ENCODE data around the gene CDH13. TPM values are rescaled to one million over a fixed set of nuclear protein-coding genes. Genes with fewer than 3 reads are reported as not detected.

Gene CDH13
- total RNA-seq, 4 donors from 2014 or later: 2.0 to 6.6 (median 4.1) TPM; not detected in 1

DNA sequence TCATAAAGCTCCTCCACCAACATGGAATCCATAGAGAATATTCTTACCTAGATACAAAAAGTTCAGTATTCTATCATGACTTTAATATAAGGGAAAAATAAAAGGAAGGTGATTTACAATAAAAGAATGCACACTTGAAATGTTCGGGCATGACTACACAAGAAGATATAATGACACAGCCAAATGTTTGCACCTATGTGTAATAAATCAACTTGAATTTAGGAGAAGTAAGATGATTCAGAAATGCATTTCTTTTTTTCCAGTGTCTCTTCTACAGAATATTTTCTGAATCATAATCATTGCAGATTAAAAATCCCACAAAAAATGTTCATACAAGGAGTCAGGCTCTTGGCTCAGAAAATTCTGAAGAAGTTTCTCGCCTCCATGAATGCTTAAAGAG, 777.0 kb downstream of the CDH13 start:
- no peaks in the 10 kb centered on the region for H3K4me1 ChIP-seq
- no peaks in the 10 kb centered on the region for H3K36me3 ChIP-seq
- H3K4me3 ChIP-seq: no peak overlapping the region
- TF ChIP-seq POLR2A (IDR thresholded peaks at IDR 0.05): no peak
- TF ChIP-seq, protein P1, sequence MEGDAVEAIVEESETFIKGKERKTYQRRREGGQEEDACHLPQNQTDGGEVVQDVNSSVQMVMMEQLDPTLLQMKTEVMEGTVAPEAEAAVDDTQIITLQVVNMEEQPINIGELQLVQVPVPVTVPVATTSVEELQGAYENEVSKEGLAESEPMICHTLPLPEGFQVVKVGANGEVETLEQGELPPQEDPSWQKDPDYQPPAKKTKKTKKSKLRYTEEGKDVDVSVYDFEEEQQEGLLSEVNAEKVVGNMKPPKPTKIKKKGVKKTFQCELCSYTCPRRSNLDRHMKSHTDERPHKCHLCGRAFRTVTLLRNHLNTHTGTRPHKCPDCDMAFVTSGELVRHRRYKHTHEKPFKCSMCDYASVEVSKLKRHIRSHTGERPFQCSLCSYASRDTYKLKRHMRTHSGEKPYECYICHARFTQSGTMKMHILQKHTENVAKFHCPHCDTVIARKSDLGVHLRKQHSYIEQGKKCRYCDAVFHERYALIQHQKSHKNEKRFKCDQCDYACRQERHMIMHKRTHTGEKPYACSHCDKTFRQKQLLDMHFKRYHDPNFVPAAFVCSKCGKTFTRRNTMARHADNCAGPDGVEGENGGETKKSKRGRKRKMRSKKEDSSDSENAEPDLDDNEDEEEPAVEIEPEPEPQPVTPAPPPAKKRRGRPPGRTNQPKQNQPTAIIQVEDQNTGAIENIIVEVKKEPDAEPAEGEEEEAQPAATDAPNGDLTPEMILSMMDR (IDR thresholded peaks at IDR 0.05): no peak
- H3K27ac ChIP-seq: no peak overlapping the region
- no peaks in the 10 kb centered on the region for H3K27me3 ChIP-seq
- DNase-seq: no peak
- H3K9me3 ChIP-seq: no peaks in the 10 kb centered on the region

DNA sequence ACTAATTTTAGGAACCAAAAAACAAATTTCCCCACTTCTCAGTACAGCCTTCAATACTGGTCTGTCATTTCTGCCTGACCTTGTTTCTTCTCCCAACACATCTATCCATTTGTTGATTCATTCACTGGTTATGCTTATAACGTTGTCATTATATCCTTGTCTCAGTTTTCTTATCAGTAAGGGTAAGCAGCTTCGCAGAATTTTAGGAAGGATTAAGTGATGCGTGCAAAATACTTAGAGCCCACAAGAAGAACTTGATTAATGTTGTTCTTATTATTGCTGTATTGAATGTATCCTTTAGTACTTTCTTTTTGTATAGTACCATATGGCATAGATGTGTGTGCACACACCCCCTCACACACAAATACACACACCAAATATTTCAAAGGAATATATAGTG, 777.5 kb downstream of the CDH13 start:
- H3K27me3 ChIP-seq: no peaks in the 10 kb centered on the region
- no peaks in the 10 kb centered on the region for H3K9me3 ChIP-seq
- DNase-seq: no peak
- TF ChIP-seq, protein P1 (IDR thresholded peaks at IDR 0.05): no peak
- TF ChIP-seq POLR2A (IDR thresholded peaks at IDR 0.05): no peak
- H3K36me3 ChIP-seq: no peaks in the 10 kb centered on the region
- H3K27ac ChIP-seq: no peak overlapping the region
- no peak overlapping the region for H3K4me3 ChIP-seq
- no peaks in the 10 kb centered on the region for H3K4me1 ChIP-seq

DNA sequence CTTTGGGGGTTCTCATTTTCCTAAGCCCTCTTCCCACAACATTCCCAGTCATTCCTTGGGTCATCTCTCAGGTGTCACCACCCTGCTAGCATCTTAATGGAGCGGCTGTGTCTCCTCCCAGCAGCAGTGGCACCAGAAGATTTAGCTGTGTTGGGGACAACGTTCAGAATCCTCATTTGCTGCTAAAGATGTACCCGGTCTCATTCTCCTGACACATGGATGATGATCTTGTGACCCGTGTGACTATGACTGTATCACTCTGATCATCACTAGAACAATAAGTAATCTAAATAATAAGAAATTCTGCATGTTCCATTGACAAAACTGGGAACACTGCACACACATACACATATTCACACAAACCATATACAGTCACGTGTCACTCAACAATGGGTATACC, 781.2 kb downstream of the CDH13 start:
- TF ChIP-seq POLR2A (IDR thresholded peaks at IDR 0.05): no peak
- TF ChIP-seq, protein P1 (IDR thresholded peaks at IDR 0.05): no peak
- Histone ChIP-seq H3K4me1 (no peaks in the 10 kb centered on the region), H3K27me3 (no peaks in the 10 kb centered on the region), H3K4me3 (no peak overlapping the region), H3K9me3 (no peaks in the 10 kb centered on the region), H3K36me3 (no peaks in the 10 kb centered on the region), H3K27ac (no peak overlapping the region)
- DNase-seq: no peak

DNA sequence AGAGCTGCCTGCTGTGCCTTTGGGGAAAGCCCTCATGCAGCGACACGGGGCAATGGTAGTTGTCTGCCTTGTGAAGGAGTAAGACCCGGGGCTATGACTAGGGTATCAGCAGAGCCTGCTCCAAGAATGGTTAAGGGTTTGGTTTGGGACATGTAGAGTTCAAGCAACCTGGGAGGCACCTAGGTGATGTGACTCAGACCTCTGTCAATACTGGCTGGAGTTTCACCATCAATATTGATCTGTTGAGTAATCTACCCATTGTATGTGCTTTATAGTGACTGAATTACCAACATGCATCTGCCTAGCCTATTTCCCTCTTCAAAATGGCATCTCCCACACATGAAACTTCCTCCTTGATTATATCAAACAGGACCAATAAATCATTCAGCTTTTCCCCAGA, 782.6 kb downstream of the CDH13 start:
- H3K4me1 ChIP-seq: no peaks in the 10 kb centered on the region
- H3K36me3 ChIP-seq: no peaks in the 10 kb centered on the region
- no peaks in the 10 kb centered on the region for H3K27me3 ChIP-seq
- H3K4me3 ChIP-seq: no peak overlapping the region
- H3K27ac ChIP-seq: no peak overlapping the region
- no peak for DNase-seq
- H3K9me3 ChIP-seq: no peaks in the 10 kb centered on the region
- TF ChIP-seq, protein P1 (IDR thresholded peaks at IDR 0.05): no peak
- TF ChIP-seq POLR2A (IDR thresholded peaks at IDR 0.05): no peak

DNA sequence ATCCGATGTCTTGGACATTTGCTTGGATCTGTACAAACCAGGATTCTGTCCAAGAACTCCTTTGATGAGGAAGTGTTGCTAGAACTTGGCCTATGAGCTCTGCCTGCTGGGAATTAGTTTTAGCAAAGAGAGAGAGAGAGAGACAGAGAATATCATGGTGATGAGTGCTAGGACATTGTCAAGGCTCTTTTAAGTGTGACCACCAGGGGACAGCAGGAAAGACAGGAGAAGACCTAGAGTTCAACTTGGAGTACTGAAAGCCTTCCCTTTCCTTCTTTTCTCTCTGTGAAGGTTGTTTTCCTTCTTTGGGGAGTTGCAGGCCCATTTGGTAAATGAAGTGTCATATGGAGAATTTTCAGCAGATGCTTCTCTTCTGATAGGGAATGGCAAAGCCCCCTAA, 791.8 kb downstream of the CDH13 start:
- H3K9me3 ChIP-seq: no peaks in the 10 kb centered on the region
- no peak for DNase-seq
- H3K4me3 ChIP-seq: no peak overlapping the region
- H3K4me1 ChIP-seq: no peaks in the 10 kb centered on the region
- H3K36me3 ChIP-seq: no peaks in the 10 kb centered on the region
- TF ChIP-seq, protein P1 (IDR thresholded peaks at IDR 0.05): peak in 1 of 6 experiments; percentile 5
- no peak for TF ChIP-seq POLR2A (IDR thresholded peaks at IDR 0.05)
- no peak overlapping the region for H3K27ac ChIP-seq
- H3K27me3 ChIP-seq: no peaks in the 10 kb centered on the region

DNA sequence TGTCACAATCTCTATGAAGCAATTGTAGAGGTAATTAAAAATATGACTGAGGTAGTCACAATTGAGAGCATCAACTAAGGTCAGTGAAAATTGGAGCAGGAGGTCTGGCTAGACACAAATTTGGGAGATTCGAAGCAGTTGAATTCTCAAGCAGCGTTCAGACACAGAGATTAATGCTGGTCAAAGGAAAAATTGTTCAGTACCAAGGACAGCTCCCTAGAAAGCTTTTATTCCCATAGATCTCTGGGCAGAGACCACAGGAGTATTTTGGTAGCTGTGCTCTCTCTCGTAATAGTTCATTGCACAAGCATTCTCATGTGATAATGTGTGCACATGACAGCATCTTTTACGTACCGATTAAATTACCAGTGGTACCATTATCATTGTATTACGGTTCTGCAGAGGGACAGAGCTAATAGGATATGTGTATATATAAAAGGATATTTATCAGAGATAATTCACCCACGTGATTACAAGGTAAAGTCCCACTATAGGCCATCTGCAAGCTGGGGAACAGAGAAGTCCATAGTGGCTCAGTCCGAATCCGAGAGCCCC, 793.5 kb downstream of the CDH13 start:
- no peaks in the 10 kb centered on the region for H3K27me3 ChIP-seq
- no peaks in the 10 kb centered on the region for H3K9me3 ChIP-seq
- no peaks in the 10 kb centered on the region for H3K36me3 ChIP-seq
- no peaks in the 10 kb centered on the region for H3K4me1 ChIP-seq
- no peak for TF ChIP-seq POLR2A (IDR thresholded peaks at IDR 0.05)
- TF ChIP-seq, protein P1 (IDR thresholded peaks at IDR 0.05): no peak
- no peak overlapping the region for H3K4me3 ChIP-seq
- DNase-seq: no peak
- H3K27ac ChIP-seq: no peak overlapping the region

Measured in Peyer's patch (tissue), 4 donors.